Neural cell (in vitro differentiated cells): ENCODE results near the gene ALG6. TPM values are rescaled to one million over a fixed set of nuclear protein-coding genes. Genes with fewer than 3 reads are reported as not detected.

Source experiments
- H2AFZ ChIP-seq: fragments of 200-600, 300-800 bp; sonication (generic), shearing (Covaris generic); 2 replicates; pipeline ENCODE4 v1.6.0; 2014; ENCODE audit warnings: low read depth, mild to moderate bottlenecking, antibody characterized with exemption, low read length, moderate library complexity
- H3F3A ChIP-seq: fragments of 200-600 bp; shearing (Covaris generic); 2 replicates; pipeline ENCODE4 v1.6.1; 2016; ENCODE audit warnings: mild to moderate bottlenecking, moderate library complexity, mixed read lengths, antibody characterized with exemption, low read length; ENCODE audit not compliant: insufficient read depth, poor library complexity, severe bottlenecking
- H3K27ac ChIP-seq: fragments of 200-600, 300-800 bp; sonication (generic), shearing (Covaris generic); 2 replicates; pipeline ENCODE4 v1.5.1; 2014; ENCODE audit warnings: mild to moderate bottlenecking, low read length, moderate library complexity
- H3K27me3 ChIP-seq: fragments of 300-800, 200-600 bp; sonication (generic), shearing (Covaris generic); 2 replicates; pipeline ENCODE4 v1.6.0; 2014; ENCODE audit warnings: mild to moderate bottlenecking, low read depth, low read length, moderate library complexity; ENCODE audit not compliant: insufficient read depth
- H3K36me3 ChIP-seq: fragments of 300-800, 200-600 bp; sonication (generic), shearing (Covaris generic); 2 replicates; pipeline ENCODE4 v1.5.1; 2014; ENCODE audit warnings: mild to moderate bottlenecking, antibody characterized with exemption, low read length, moderate library complexity; ENCODE audit not compliant: insufficient read depth
- H3K4me2 ChIP-seq: fragments of 300-800, 200-600 bp; sonication (generic), shearing (Covaris generic); 2 replicates; pipeline ENCODE4 v1.6.0; 2014; ENCODE audit warnings: mild to moderate bottlenecking, low read length
- H3K4me3 ChIP-seq: fragments of 300-800, 200-600 bp; sonication (generic), shearing (Covaris generic); 2 replicates; pipeline ENCODE4 v1.5.1; 2014; ENCODE audit warnings: mild to moderate bottlenecking, low read length, moderate library complexity
- H3K79me2 ChIP-seq: fragments of 200-600 bp; shearing (Covaris generic); replicated peaks from 2 replicates; pipeline ENCODE4 v1.6.0; 2014; ENCODE audit warnings: mild to moderate bottlenecking, low read length, moderate library complexity; ENCODE audit not compliant: insufficient read depth
- H3K9ac ChIP-seq: fragments of 300-800, 200-600 bp; sonication (generic), shearing (Covaris generic); 2 replicates; pipeline ENCODE4 v1.6.1; 2016; ENCODE audit warnings: mild to moderate bottlenecking, low read length, mixed read lengths
- H3K9me2 ChIP-seq: fragments of 200-600 bp; shearing (Covaris generic); 2 replicates; pipeline ENCODE4 v1.6.1; 2016; ENCODE audit warnings: mild to moderate bottlenecking, low read length, mixed read lengths; ENCODE audit not compliant: insufficient read depth
- H3K9me3 ChIP-seq: fragments of 200-600, 300-800 bp; sonication (generic), shearing (Covaris generic); 2 replicates; pipeline ENCODE4 v1.6.1; 2016; ENCODE audit warnings: mild to moderate bottlenecking, mixed run types, low read length, moderate library complexity, mixed read lengths
- H4K20me1 ChIP-seq: fragments of 200-600 bp; shearing (Covaris generic); 2 replicates; pipeline ENCODE4 v1.6.1; 2016; ENCODE audit warnings: mild to moderate bottlenecking, mixed run types; ENCODE audit not compliant: insufficient read depth
- EP300 ChIP-seq: fragments of 450-650 bp; conservative IDR thresholded peaks from 2 replicates; pipeline ENCODE4 v1.6.1; 2014; ENCODE audit warnings: antibody characterized with exemption, mild to moderate bottlenecking, moderate library complexity; ENCODE audit not compliant: poor library complexity, severe bottlenecking
- EZH2 ChIP-seq: fragments of 200-600, 300-800 bp; shearing (Covaris generic), sonication (generic); IDR thresholded peaks from 2 replicates; pipeline ENCODE4 v1.6.1; 2014; ENCODE audit warnings: antibody characterized with exemption, low read length, borderline replicate concordance, mild to moderate bottlenecking; ENCODE audit not compliant: insufficient read depth, poor library complexity, severe bottlenecking
- MXI1 ChIP-seq: fragments of 450-650 bp; conservative IDR thresholded peaks from 2 replicates; pipeline ENCODE4 v1.6.1; 2014; ENCODE audit warnings: antibody characterized with exemption, mild to moderate bottlenecking; ENCODE audit not compliant: poor library complexity, severe bottlenecking
- POLR2AphosphoS5 ChIP-seq: IDR thresholded peaks from 2 replicates; pipeline ENCODE4 v1.6.1; 2012
- RAD21 ChIP-seq: fragments of 450-650 bp; conservative IDR thresholded peaks from 2 replicates; pipeline ENCODE4 v1.6.1; 2014; ENCODE audit warnings: antibody characterized with exemption, mild to moderate bottlenecking, moderate library complexity
- SMC3 ChIP-seq: fragments of 450-650 bp; conservative IDR thresholded peaks from 2 replicates; pipeline ENCODE4 v1.6.1; 2014; ENCODE audit warnings: antibody characterized with exemption, mild to moderate bottlenecking, moderate library complexity; ENCODE audit not compliant: poor library complexity
- TAF1 ChIP-seq: IDR thresholded peaks from 2 replicates; pipeline ENCODE4 v1.6.1; 2012; ENCODE audit warnings: low read depth
- polyA plus RNA-seq: library from polyadenylated mRNA; depleted of rRNA; stranded (reverse); fragments of >200 nt; gene quantifications from 2 replicates; pipeline ENCODE4 v1.2.3, GENCODE V29; 2014
- TF ChIP-seq, protein P1 (sequence below): IDR thresholded peaks from 2 replicates; pipeline ENCODE4 v1.6.1; 2012; ENCODE audit warnings: borderline replicate concordance
- TF ChIP-seq, protein P2 (sequence below): fragments of 450-650 bp; IDR thresholded peaks from 2 replicates; pipeline ENCODE4 v1.5.1; 2014; ENCODE audit warnings: antibody characterized with exemption, mild to moderate bottlenecking, moderate library complexity; ENCODE audit not compliant: poor library complexity, severe bottlenecking

Gene ALG6
- polyA plus RNA-seq, 1 donor from 2014 or later, result 46.8 TPM

DNA sequence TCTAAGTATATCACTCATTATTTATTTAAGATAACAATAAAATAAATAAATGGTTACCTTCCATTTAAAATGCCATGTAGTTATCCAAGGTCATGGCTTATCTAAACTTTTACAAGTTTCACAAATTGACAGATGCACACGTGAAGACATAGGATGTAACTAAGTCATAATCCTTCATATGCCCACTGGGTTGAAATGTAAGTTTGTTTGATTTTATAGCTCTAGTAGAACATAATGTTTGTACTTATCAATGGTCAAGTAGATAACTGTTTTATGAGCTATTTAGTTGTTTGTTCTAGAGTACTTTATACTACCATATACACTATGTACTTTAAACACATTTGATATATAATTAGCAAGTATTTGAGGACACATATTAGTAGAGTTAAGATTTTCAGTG is 112.6 kb downstream of the ALG6 start:
- Histone ChIP-seq H3F3A (no peaks in the 10 kb centered on the region), H2AFZ (no peak overlapping the region), H3K27ac (no peak overlapping the region), H3K4me3 (no peak overlapping the region), H3K9me2 (no peaks in the 10 kb centered on the region), H3K9ac (no peak overlapping the region), H3K79me2 (no peaks in the 10 kb centered on the region), H3K36me3 (no peaks in the 10 kb centered on the region), H3K27me3 (no peaks in the 10 kb centered on the region), H3K9me3 (no peaks in the 10 kb centered on the region), H4K20me1 (no peaks in the 10 kb centered on the region), H3K4me2 (no peak overlapping the region)
- TF ChIP-seq, protein P1, sequence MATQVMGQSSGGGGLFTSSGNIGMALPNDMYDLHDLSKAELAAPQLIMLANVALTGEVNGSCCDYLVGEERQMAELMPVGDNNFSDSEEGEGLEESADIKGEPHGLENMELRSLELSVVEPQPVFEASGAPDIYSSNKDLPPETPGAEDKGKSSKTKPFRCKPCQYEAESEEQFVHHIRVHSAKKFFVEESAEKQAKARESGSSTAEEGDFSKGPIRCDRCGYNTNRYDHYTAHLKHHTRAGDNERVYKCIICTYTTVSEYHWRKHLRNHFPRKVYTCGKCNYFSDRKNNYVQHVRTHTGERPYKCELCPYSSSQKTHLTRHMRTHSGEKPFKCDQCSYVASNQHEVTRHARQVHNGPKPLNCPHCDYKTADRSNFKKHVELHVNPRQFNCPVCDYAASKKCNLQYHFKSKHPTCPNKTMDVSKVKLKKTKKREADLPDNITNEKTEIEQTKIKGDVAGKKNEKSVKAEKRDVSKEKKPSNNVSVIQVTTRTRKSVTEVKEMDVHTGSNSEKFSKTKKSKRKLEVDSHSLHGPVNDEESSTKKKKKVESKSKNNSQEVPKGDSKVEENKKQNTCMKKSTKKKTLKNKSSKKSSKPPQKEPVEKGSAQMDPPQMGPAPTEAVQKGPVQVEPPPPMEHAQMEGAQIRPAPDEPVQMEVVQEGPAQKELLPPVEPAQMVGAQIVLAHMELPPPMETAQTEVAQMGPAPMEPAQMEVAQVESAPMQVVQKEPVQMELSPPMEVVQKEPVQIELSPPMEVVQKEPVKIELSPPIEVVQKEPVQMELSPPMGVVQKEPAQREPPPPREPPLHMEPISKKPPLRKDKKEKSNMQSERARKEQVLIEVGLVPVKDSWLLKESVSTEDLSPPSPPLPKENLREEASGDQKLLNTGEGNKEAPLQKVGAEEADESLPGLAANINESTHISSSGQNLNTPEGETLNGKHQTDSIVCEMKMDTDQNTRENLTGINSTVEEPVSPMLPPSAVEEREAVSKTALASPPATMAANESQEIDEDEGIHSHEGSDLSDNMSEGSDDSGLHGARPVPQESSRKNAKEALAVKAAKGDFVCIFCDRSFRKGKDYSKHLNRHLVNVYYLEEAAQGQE, result no peak
- TF ChIP-seq POLR2AphosphoS5 (no peak), EZH2 (no peak), TAF1 (no peak), MXI1 (no peak), SMC3 (no peak), EP300 (no peak), RAD21 (no peak)
- TF ChIP-seq, protein P2, sequence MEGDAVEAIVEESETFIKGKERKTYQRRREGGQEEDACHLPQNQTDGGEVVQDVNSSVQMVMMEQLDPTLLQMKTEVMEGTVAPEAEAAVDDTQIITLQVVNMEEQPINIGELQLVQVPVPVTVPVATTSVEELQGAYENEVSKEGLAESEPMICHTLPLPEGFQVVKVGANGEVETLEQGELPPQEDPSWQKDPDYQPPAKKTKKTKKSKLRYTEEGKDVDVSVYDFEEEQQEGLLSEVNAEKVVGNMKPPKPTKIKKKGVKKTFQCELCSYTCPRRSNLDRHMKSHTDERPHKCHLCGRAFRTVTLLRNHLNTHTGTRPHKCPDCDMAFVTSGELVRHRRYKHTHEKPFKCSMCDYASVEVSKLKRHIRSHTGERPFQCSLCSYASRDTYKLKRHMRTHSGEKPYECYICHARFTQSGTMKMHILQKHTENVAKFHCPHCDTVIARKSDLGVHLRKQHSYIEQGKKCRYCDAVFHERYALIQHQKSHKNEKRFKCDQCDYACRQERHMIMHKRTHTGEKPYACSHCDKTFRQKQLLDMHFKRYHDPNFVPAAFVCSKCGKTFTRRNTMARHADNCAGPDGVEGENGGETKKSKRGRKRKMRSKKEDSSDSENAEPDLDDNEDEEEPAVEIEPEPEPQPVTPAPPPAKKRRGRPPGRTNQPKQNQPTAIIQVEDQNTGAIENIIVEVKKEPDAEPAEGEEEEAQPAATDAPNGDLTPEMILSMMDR, result no peak

DNA sequence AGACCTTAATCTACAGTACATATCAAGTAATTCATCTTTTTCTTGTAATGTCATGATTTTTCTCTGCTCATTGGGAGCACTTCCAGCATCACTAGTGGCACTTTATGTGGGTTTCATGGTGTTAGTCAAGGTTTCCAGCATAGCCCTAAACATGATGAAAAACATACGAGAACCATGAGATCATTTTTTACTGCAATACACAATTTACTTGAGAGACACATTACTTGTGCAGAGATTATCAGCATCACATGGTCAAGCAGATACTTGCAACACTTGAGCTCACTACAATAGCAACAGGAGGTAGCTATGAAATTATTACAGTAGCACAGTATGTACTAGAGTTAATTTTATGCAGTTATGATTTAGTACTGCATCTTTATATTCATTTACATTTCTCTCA is 119.2 kb downstream of the ALG6 start:
- Histone ChIP-seq H3K36me3 (no peaks in the 10 kb centered on the region), H3K27me3 (no peaks in the 10 kb centered on the region), H2AFZ (no peak overlapping the region), H3K9me3 (no peaks in the 10 kb centered on the region), H3K9ac (no peak overlapping the region), H3K4me3 (no peak overlapping the region), H3K27ac (no peak overlapping the region), H4K20me1 (no peaks in the 10 kb centered on the region), H3K79me2 (no peaks in the 10 kb centered on the region), H3F3A (no peaks in the 10 kb centered on the region), H3K4me2 (no peak overlapping the region), H3K9me2 (peaks cover 4% of the 10 kb centered on the region)
- TF ChIP-seq TAF1, result no peak
- no peak for TF ChIP-seq SMC3
- TF ChIP-seq, protein P2, result no peak
